Stimulated activated CD8-positive, alpha-beta memory T cell treated with anti-CD3 and anti-CD28 coated beads, Interleukin-2, amount 100 ng/mL, for 48 hours (primary cell): ENCODE measurements around the gene FBLN7.

Experiments
- DNase-seq, 2 donors: peaks; one replicate each; pipeline ENCODE4 v3.0.0-alpha.2; 2020; ENCODE audit warnings: low read depth in 2 of 2

The FBLN7 gene

GRCh38 chr2:112157472-112157871 lies 19.3 kb downstream of the FBLN7 start:
- DNase-seq = no peak

DNA sequence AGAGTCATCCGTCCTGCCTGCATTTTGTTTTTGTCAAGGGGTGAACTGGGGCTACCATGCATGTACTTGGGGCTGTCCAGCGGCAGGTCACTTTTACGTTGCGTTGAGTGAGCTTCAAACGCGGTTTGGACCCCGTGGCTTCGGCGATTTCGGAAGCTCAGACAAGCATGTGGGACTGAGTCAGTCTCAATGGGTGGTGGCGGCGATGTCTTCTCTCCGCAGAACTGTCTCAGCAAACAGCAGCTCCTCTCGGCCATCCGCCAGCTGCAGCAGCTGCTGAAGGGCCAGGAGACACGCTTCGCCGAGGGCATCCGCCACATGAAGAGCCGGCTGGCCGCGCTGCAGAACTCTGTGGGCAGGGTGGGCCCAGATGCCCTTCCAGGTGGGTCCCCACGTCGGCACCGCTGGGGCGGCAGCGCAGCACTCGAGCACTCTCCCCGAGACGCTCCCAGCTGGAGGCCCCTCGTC lies 21.3 kb downstream of the FBLN7 start:
- no peak for DNase-seq

- DNase-seq = no peak
Measured at GRCh38 chr2:112160283-112161250, 22.4 kb downstream of the FBLN7 start.

DNA sequence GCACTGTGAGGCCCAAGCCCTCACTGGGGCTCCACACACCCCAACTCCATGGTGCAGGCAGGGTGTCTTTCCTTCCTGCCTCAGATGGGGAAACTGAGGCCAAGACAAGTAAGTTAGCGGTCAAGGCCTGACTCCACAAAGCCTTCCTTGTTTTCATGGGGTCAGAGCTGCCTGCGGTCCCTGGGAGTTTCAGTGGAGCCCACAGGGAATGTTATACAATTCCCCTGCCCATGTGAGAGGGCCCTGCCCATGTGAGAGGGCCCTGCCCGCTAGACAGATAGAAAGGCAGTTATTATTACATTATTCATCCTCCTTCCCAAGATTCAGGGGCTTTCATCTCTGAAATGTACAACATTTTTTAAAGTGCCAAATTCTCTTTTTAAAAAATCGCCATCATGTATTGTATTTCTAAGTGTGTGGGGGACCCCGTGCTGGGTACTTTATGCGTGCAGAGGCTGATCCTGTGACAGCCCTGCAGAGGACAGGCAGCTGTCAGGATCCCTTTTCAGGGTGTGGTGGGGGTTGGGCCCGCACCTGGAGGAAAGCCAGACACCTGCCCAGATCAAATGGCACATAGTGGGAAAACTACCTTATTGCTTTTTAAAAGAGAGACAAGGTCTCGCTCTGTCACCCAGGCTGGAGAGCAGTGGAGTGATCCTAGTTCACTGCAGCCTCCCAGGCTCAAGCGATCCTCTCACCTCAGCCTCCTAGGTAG lies 23.4 kb downstream of the FBLN7 start:
- no peak for DNase-seq

GRCh38 chr2:112162341-112162740 lies 24.2 kb downstream of the FBLN7 start:
- no peak for DNase-seq

DNA sequence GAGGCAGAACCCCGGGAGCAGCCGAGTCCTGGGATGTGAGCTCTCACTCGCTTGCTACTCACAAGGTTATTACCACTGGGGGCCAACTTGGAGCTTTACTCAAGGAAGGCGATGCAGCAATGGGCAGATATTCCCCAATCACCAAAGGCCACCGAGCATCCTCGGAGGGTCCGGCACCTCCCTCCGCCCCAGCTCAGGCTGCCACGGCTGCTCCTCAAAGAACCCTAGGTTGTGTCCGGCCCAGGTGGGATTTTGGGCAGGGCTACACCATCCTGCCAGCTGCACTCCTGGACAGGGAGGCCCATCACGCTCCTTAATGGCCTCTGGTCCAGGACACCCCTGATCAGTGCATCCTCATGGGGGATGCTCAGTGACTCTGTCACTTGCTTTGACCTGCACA lies 24.8 kb downstream of the FBLN7 start:
- DNase-seq = no peak

DNA sequence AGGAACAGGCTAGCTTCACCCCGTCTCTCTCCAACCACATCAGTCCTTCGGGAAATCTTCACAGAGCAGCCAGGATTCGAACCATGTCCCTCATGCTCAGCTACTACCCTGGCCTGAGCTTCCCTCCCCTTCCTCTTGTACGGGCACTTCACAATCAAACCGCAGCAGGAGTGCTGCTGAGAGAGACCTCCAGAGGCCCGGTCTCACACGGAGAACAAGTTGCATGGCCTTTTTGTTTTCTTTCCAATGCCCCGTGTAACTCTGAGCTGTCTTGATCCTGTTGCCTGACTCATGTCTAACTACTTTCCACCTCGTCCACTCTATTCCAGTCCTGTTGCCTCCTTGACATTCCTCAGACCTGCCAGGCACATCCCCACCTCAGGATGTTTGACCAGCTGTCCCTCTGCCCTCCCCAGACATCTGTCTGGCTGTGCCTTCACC lies 25.4 kb downstream of the FBLN7 start:
- DNase-seq = no peak

DNA sequence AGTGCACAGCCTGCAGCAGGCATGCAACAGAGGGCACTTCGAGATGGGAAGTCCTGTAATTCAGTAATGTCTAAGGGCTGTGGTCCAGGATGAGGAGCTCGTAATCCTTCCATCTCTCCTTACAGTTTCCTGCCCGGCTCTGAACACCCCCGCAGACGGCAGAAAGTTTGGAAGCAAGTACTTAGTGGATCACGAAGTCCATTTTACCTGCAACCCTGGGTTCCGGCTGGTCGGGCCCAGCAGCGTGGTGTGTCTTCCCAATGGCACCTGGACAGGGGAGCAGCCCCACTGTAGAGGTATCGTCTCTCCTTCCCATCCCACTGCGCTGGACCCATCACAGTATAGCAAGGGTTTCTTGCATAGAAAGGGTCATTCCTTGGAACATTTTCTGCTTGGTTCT lies 26.7 kb downstream of the FBLN7 start:
- no peak for DNase-seq

- DNase-seq = no peak
Measured at GRCh38 chr2:112165296-112165695, 27.1 kb downstream of the FBLN7 start.

DNA sequence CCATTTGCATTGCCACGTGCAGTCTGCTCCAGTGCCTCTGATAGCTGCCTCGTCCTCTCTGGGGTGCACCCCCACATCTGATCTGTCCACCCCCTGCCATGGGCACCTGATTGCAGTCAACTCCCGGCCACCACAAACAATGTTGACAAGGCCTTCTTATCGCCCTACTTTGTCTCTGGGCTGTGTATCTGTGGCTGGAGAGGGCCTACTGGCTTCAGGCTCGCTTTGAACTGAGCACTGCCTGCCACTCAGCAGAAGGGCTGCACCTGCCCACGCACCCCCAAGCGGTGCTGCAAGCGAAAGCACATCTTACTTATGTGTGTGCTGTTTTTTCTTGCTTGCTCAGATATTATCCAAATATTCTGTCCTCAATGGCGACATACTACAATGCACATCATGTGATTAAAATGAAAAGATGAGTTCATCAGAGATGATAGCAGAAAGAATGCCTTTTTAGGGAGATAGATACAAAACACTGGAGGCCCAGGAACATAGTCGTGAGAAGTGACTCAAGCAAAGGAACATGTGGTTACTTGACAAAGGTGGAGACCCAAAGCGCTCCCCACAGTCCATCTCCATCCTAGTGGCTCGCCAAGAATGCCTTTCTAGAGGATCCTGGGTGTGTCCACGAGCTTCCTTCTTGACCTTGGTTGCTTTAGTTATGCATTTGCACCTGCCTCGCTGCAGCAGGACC lies 28.8 kb downstream of the FBLN7 start:
- no peak for DNase-seq

GRCh38 chr2:112168422-112169124 lies 30.4 kb downstream of the FBLN7 start:
- no peak for DNase-seq

DNA sequence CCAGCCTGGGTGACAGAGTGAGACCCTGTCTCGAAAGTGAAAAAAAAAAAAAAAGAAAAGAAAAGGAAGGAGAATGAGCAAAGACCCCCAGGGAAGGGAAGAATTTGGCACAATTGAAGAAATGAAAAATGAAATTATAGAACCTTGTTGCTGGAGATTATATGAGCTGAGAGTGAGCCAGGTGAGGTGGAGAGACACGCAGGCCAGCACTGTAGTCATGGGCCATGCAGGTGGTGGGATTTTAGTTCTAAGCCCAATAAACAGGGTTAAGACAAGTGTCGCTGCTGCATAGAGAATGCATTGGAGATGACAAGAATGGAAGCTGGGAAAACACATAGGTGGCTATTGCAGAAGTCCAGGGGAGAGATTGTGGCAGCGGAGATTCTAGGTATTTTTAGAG lies 32.3 kb downstream of the FBLN7 start:
- DNase-seq = no peak

GRCh38 chr2:112173646-112174319 lies 35.6 kb downstream of the FBLN7 start:
- DNase-seq = no peak

DNA sequence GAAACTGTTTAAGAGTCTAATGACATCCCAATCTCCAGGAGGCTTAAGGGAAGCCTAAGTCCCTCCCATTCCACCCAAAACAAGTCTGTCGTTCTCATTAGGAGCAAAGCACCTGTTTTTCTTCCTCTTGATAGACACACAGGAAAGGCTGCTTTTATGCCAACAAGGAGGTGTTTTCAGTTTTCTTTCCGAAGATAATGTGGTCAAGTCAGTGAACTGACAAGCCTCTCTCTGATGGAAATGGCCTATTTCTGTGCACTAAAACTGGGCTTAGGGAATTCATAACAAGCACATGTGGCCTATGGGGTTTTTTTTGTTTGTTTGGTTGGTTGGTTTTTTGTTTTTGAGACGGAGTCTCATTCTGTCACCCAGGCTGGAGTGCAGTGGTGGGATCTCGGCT lies 36.2 kb downstream of the FBLN7 start:
- DNase-seq = no peak

DNA sequence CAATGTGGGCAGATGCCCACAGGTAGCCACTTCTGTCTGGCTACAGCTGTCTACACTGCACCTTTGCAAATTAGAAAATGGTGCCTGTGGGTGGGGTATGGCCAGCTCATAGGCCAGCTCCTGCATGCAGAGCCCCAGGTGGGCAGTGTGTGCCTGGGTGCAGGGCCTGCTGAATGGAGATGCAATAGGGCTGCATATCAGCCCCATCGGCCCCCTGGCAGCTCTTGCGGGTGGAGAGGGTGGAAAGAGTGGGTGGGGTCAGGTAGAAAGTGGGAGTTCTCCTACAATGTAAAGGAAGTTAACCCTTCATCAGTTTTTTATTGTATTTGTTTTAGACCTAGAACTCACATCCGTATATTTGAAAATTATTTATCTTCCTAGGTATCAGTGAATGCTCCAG lies 37.1 kb downstream of the FBLN7 start:
- no peak for DNase-seq

DNA sequence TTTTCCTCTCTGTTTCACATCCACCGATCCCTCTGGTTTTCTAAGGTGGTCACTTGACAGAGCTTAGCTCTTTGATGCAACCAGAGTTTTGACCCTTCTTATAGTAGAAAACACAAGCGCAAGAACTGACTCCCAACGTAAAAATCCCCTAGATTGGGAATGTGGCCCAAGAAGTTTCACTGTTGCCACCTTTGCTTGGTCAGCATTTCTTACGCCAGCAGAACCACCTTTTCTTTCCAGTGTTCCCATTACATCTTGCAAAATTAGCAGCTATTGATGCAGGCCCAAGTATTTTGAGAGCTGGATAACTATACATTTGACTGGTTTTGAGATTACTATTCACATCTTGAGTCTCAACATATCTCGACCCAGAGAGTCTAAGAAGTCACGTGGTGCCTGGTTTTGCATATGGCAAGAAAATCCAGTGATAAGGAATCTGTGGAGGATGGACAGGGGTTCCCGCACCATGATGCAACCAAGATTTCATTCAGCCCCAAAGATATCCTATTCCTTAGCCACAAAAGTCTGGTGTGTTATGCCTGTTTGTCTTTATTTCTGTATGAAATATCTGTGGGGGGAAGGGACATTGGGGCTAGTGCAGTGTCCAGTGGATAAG lies 37.9 kb downstream of the FBLN7 start:
- DNase-seq = no peak

DNA sequence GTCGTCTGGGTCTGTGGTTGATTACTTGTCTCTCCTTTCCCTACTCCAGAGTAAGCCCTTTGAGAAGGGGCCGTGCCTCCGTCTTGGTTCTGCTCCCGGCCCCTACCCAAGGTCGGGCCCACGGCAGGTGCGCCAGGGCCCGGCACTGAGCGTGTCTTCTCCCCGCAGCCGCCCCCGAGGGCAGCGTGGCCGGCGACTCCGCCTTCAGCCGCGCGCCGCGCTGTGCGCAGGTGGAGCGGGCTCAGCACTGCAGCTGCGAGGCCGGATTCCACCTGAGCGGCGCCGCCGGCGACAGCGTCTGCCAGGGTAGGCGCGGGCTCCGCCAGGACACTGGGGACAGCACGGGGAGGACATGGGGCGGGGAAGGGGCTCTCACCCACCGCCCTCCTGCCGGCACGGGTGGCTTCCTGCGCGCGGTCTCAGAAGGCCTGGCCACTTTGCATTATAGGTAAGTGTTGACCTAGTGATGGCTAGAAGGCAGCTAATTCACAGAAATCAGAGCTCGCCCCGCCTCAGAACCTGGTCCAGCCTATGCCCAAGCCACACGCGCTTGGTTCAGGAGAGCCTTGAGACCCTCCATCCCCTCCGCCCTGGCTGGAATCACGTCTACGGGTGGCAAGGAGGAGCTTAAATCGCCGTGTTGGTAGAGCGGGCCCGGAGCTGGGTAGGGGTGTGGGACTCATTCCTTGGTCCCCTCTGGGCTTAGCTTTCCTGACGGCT lies 43.5 kb downstream of the FBLN7 start:
- no peak for DNase-seq

- DNase-seq = no peak
Measured at GRCh38 chr2:112182581-112183034, 44.4 kb downstream of the FBLN7 start.

GRCh38 chr2:112183327-112184025 lies 45.3 kb downstream of the FBLN7 start:
- no peak for DNase-seq
